Stimulated activated CD4-positive, alpha-beta T cell treated with anti-CD3 and anti-CD28 coated beads, TNF-alpha, amount 100 ng/mL, for 48 hours (primary cell): ENCODE measurements around the gene CENPN.

Source experiments
- DNase-seq, 3 donors: peaks; one replicate each; pipeline ENCODE4 v3.0.0-alpha.2; 2020; ENCODE audit warnings: low read depth in 3 of 3

The CENPN gene

DNA sequence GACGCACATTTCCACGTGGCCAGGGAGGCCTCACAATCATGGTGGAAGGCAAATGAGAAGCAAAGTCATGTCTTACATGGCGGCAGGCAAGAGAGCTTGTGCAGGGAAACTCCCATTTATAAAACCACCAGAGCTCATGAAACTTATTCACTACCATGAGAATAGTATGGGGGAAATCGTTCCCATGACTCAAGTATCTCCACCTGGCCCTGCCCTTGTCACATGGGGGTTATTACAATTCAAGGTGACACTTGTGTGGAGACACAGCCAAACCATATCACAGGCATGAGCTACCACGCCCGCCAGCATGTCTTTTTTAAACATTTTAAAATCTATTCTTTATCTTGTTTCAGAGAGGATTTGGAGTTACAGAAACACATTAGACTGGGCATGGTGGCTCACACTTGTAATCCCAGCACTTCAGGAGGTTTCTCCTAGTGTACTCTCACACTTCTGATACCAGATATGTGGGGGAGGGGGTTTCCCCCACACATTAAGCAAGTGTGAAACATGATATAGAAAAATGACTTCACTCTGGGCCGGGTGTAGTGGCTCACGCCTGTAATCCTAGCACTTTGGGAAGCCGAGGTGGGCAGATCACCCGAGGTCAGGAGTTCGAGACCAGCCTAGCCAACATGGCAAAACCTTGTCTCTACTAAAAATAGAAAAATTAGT lies 23.1 kb downstream of the CENPN start:
- DNase-seq, result no peak

DNA sequence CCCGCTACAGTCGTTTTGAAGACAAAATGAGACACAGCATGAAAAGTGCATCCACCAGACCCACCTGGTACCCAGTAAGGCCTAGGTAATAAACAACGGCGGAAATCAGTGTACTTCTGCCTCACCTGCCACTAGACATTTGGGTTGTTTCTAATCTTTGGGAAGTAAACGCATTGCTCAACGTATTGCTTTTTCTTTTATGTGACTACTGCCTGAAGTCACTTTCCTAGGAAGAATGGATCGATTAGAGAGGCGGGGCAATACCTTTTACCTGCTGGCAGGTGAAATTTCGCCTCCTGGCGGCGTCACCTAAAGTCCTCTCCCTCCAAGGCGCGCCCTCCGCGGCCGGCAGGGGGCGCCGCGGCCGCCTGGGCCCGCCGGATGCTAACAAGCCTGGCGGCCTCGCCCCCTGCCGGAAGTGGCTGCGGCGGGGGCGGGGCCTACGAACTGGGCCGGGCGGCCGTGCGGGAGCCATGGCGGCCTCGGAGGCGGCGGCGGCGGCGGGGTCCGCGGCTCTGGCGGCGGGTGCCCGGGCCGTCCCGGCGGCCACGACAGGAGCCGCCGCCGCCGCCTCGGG lies 28.5 kb downstream of the CENPN start, which contains the start of gene ATMIN:
Gene ATMIN, plus strand, starts transcription at position 445 of the 577 bp plus-strand sequence. Its CDS starts 29 bp downstream, at position 474.
- DNase-seq, result peak; percentile 68 to 86 (median 72)

DNA sequence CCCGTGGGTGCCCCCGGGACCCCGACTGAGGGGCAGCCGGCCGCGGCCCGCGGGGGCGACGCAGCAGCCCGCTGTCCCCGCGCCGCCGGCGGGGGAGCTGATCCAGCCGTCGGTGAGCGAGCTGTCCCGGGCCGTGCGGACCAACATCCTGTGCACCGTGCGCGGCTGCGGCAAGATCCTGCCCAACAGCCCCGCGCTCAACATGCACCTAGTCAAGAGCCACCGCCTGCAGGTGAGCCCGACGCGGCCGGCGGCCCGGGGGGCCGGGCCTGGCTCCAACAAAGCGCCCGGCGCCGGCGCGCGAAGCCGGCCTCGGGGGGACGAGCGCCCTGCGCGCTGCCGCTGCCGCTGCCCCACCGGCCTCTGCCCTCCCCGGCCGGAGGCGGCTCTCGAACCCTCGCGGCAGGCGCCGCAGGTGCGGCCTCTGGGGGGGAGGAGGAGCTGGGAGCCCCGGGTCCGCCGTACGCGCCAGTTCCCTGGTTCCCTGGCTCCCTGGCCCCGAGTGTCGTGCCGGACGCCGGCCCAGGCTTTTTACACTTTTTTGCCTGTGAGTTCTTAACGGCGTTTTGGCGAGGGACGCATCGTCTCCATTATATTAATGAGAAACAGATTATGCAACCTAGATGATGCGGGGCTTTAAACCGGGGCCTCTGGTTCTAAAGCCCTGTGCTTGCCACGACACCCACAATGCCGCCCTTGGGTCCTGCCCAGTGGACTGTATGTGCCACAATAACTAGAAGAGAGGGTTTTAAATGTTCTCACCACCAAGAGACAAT lies 29.1 kb downstream of the CENPN start:
- DNase-seq, result peak in 2 of 3 donors; percentile 5 to 10

DNA sequence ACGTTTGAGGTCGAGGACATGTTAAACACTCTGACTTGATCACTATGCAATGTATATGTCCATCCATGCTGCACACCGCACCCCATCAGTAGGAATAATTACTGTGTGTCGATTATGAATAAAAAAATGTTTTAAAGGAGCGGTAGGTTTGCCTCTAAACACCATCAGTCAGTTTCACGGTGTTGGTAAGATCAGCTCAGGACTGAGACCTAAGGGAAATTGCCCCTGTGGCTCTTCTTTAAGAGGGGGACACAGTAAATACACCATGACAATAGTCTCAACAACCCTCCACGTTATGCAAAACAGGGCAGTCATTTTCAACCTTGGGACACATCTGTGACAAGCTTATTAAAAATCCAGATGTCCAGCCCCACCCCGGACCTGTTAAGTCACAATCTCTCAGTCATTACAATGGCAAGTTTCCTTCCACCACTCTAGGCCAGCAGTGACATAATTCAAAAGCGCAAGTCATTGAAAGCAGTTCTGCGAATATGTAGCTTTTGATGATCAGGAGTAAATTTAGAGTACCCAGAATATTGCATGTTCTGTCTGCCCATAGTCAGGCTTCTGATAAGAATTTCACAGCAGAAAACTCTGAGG lies 29.8 kb downstream of the CENPN start:
- DNase-seq, result no peak

DNA sequence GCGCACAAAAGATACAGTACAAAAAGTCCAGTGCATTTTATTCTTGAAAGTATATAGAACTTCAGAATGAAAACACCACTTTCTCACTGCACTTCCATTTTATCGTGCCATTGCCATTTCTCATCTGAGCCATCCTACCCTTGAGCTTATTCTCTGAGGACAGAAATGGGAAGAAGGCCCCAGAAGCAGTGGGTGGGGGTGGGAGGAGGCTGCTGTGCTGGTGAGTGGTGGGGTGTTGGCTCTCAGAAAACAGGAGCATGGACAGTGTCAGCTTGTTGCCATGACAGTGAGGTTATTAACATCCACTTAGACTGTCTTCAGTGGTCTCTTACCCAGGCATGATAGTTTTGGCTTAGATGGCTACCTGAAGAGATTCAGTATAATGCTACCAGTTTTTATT lies 33.1 kb downstream of the CENPN start:
- DNase-seq, result no peak

DNA sequence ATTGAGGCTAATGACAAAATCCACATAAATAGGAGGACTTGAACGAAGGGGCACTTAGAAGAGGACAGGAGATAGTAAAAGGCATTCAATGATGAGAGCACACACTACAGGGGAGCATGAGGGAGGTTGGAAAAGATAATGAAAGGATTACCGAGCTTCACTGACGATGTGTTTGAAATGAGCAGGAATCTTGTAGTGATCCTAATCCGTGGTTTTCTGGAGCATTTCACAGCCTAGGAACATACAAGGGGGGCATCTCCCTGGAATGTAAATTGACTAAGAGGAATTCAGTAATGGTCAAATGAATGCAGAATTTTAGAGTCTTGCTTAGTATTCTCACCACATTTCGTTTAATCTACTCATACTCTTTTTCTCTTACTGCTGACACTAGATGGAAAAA lies 33.8 kb downstream of the CENPN start:
- no peak for DNase-seq

DNA sequence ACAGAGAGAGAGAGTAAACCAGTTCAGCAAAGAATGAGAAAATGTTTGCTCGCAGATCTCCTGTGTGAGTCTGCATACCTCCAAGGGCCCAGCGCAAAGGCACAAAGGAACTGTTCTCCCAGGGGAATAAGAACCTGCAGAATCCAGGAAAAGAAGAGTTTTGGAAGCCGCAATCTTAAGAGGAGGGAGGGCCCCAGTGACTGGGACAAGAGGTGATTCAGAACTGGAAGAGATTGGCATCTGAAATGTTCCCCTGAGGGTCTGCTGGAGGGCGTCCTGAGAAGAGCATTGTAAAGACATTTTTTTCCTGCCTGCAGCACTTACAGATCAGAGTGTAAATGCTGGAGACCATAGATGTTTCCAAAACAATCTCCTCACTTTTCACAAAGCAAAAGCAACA lies 34.7 kb downstream of the CENPN start:
- no peak for DNase-seq

DNA sequence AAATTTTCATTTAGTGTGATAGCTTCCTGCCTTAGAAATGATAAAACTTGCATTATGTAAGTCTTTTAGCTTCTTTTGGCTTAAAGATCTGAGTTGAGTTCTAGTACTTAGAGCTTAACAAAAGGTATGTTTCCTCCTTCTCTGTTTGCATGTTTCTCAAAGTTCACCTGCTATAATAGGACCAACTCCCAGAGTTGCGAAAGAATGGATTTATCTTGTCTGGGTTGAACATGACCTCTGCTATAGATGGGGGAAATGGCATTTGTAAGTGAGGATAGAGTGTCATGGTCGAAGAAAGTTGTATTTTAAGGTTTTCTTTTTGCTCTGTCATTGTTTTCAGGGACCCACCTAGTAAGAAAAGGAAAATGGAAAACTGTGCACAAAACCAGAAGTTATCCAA lies 35.8 kb downstream of the CENPN start:
- DNase-seq, result no peak

DNA sequence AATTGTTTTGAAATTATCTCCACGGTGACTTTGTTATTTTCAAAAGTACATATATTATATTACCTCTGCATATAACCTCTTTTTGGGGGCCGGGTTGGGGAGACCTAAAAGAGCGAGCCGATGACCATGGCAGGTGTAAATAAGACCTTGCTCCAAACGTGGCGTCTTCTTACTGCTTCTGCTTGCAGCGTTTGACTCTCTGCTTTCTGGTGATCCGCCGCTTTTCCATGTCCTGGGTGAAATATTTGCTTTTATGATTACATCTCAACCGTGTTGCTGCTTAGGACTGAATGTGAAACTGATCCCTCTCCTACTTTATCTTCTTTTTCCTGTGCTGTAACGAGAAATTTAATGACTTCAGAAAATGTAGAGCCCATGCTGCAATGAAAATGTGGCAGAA lies 46.7 kb downstream of the CENPN start:
- no peak for DNase-seq

DNA sequence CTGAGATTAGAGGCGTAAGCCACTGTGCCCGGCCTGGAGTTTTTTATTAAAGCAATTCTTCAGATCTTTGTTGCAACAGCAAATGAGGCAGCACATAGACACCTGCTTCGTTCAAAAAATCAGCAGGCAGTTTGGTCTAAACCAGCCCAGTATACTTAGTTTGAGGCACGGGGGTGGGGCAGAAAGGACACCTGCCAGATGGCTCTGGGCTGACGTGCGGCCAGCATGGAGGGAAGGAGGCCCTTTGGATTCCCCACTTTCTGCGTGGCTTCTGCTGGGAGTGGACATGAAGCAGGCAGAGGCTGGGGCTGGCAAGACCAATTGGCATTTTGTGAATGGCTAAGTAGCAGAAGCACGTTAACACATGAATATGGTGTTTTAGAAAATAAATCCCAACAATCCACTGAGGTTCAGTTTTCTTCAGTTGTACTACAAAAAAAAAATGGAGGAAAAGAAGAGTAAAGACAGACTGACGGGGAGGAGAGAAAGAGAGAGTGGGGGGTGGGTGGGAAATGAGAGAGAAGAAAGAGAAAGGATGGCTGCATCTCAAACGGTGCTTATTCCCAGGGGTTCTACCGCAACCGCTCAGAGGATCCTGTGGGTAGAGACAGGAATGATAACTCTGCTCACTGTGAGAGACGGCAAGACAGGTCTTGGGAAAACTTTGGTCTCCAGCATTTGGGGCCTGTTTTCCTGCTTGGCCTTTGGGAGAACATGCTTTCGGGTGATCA lies 53.7 kb downstream of the CENPN start:
- no peak for DNase-seq

DNA sequence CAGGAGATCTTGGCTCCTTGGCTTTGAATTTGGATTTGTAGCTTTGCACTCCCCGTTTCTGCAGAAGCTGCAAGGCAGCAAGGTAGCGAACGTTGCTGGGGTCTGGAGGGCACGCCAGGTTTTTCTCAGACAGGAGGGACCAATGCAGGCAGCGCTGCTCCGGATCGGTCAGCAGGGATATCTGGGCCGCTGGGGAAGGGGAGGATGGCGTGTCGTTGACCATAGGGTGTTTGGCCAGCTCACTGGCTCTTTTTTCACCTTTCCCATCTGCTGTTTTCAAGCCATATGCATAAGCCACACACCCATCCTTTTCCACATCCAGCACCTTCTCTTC lies 54.3 kb downstream of the CENPN start:
- DNase-seq, result no peak

DNA sequence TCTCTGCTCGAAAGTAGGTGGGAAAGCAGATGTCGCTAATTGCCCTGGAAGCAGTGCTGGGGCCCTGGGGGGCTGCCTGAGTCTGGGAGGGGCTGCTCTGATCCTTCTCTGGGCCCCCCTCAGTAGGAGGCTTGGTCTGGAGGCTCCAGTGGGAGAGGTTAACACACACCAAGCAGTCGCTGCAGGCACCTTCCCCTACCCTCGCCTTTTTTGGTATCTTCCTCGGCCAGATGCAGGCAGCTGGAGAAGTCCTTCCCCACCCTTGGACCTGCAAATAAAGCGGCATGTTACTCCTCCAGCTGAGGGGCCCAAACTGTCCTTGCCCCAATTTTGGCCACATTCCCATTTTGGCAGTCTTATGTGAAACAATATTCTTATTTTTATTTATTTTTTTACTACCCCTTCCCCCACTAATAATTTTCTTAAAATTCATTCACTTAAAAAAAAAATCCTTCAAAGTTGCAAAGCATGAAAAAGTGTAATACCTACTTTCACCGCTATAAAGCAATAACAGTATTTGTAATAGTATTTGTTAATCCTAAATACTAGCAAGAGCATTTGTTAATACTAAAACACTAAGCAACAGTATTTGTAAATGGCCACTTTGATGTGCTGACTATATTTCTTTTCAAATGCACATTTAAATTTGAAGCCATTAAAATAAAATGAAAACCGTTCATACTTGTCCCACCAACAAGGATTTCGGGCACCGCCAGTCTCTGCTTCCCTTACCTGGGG lies 55.0 kb downstream of the CENPN start:
- no peak for DNase-seq

DNA sequence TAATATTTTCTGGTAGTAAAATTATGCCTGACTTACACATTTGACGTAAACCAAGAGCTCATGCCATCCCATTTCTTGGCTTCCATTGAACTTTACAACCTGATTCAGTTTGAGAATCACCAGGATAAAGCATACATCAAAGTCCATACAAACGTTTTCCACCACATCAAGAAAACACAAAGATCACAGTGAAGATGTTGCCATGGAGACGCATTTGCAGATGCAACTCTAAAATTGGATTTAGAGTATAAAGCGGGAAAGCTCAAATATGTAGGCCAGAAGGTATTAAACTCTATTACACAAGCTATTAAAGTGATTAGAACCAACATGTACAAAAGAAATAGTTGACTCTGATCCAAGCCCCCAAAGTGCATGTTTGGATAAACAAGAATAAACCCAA lies 59.7 kb downstream of the CENPN start:
- no peak for DNase-seq

DNA sequence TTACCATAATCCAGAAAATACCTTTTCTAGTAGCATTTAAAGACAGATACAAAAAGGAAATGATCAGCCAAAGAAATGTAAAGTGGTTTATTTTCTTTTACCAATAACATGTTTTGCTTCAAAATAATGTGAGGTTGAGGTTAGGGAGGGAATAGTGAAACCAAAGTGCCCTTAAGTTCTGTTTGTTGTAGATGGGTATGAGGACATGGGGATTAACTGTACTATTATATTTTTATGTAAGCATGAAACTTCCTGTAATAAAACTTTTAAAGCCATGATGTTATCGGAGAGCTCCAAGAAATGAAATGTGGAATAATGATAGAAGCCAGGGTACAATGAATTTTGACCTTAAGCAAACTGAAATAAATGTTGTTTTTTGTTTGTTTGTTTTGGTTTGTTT lies 60.2 kb downstream of the CENPN start:
- no peak for DNase-seq

DNA sequence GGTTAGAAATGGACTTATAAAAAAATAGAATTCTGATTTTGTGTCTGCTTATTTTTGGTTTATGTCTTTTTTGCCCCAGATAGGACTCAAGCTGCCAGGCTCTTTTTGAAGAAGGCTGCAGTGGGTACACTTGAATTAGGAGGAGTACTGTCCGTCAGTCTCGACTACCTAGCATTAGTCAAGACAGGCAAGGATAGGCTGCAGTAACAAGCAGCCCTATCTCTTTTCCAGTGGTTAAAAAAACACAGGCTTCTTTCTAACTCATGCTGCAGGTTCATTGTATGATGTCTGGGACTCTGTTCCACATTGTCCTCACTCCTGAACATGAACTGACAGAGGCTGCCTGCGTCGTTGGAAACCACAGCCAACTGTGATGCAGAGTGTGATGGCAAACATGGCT lies 62.0 kb downstream of the CENPN start:
- no peak for DNase-seq

DNA sequence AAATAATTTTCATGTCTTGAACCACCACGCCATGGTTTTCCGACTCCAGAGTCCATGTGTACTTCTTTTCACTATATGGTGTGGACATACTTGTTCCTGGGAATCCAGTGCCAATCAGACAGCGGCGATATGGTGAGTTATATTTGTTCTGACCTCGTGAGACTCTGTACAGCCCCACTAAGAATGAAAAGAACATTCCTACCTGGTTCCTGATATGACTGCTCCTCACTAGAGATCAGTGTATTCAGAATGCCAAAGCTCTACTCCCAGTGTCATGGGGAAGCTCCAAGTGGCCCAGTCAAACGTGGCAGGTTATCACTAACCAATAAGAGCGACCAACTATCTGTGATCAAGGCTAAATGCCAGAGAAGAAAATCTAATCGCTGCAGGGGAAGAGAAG lies 64.0 kb downstream of the CENPN start:
- no peak for DNase-seq

DNA sequence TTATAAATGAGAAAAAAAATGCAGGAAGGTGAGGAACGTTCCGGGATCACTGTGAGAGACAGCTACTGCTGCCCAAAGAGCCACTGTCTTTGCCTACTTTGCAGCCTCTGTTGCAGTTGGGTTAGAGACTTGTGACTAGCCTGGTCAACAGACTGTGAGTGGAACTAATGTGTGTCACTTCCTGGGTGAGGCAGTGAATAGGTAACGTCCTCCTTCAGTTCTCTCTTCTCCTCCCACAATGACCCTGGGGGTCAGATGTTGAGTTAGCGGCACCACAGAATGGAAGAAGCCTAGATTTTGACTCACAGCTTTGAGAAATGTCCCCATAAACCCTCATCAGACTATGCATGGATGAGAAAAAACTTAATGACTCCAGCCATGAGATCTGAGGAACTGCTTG lies 64.8 kb downstream of the CENPN start:
- no peak for DNase-seq

DNA sequence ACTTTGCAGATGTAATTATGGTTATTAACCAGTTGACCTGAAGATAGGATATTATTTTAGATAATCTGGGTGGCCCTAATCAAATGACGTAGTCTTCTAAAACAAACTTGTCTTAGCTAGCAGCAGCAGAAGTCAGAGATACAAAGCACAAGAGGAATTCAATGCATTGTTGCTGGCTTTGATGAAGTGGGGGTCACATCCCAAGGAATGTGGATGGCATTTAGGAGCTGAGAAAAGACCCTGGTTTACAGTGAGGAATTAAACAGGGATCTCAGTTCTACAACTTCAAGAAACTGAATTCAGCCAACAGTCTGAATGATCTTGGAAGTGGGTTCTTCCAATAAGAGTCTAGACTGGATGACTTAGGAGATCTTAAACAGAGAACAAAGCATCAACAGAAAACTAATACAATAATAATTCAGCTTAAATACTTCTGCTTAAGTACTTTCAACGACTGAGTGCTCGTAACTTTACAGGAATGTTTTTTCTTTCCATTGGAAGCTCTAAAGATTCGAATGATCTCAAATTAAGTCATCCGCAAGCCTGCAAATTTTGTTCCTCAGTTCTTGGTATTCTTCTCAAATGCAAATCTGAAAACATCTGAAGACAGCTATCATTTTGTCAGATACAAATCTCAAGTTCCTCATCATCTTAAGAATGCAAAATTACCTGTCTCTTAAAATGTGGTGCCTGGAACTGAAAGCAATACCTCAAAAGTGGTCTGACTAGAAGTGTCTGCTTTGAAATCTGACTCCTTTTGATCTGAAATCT lies 66.7 kb downstream of the CENPN start:
- DNase-seq, result no peak

DNA sequence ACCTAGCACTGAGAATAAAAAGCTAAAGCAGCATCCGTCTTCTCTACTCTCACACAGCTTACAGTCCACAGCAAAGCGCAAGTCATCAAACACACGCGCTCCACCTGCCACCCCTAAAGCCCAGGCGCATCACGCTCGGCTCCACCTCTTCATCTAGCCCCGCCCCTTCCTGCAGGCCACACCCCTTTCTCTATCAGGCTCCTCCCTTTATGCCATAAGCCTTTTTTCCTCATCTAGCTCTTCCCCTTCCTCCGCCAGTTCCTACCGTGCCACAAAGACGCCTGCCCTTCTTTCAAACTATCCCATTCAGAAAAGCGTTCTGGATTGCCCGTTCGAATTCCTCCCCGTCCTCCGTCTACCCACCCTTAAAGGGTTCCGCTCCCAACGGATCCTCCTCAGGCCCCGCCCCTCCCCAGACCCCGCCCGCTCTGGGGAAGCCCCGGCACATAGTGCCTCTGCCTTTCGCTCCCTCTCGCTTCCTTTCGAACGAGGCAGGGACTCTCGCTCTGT lies 69.6 kb downstream of the CENPN start:
- DNase-seq, result peak; percentile 80 to 91 (median 84)
